SU-DHL-6 (cell line): ENCODE measurements around the gene PTPRK.

ENCODE experiments used
- H2AFZ ChIP-seq: fragments of 200-600 bp; sonication (generic); 2 replicates; pipeline ENCODE4 v1.6.1; 2014; ENCODE audit warnings: low read depth, mild to moderate bottlenecking, moderate library complexity, mixed read lengths, antibody characterized with exemption, low read length; ENCODE audit not compliant: severe bottlenecking
- H3F3A ChIP-seq: fragments of 200-600 bp; shearing (Covaris generic); 2 replicates; pipeline ENCODE4 v1.6.0; 2016; ENCODE audit warnings: antibody characterized with exemption, mild to moderate bottlenecking; ENCODE audit not compliant: insufficient read depth
- H3K27ac ChIP-seq: fragments of 200-600 bp; sonication (generic); 2 replicates; pipeline ENCODE4 v1.5.1; 2016; ENCODE audit warnings: low read depth, mild to moderate bottlenecking, low read length, moderate library complexity, mixed read lengths
- H3K27me3 ChIP-seq: fragments of 200-600 bp; sonication (generic), shearing (Covaris generic); 2 replicates; pipeline ENCODE4 v1.6.0; 2014; ENCODE audit warnings: mild to moderate bottlenecking, low read length
- H3K36me3 ChIP-seq: fragments of 200-600 bp; sonication (generic); 2 replicates; pipeline ENCODE4 v1.6.1; 2014; ENCODE audit warnings: mild to moderate bottlenecking, low read length, mixed read lengths
- H3K4me2 ChIP-seq: fragments of 300-600, 200-600 bp; shearing (Covaris generic), sonication (generic); 2 replicates; pipeline ENCODE4 v1.6.0; 2014; ENCODE audit warnings: low read length, low read depth, mild to moderate bottlenecking; ENCODE audit not compliant: poor library complexity, severe bottlenecking
- H3K4me3 ChIP-seq: fragments of 200-600 bp; sonication (generic); 2 replicates; pipeline ENCODE4 v1.5.1; 2014; ENCODE audit warnings: antibody characterized with exemption, low read length, mild to moderate bottlenecking, mixed read lengths; ENCODE audit not compliant: insufficient read depth, poor library complexity, severe bottlenecking
- H3K79me2 ChIP-seq: fragments of 200-600 bp; sonication (generic); 2 replicates; pipeline ENCODE4 v1.6.1; 2014; ENCODE audit warnings: mild to moderate bottlenecking, low read length, moderate library complexity; ENCODE audit not compliant: insufficient read depth
- H3K9ac ChIP-seq: fragments of 200-600 bp; sonication (generic); 2 replicates; pipeline ENCODE4 v1.7.0; 2014; ENCODE audit warnings: mild to moderate bottlenecking, low read length
- H3K9me2 ChIP-seq: fragments of 200-600 bp; sonication (generic); replicated peaks from 2 replicates; pipeline ENCODE4 v1.6.1; 2014; ENCODE audit warnings: low read length; ENCODE audit not compliant: insufficient read depth
- H3K9me3 ChIP-seq: fragments of 200-600 bp; sonication (generic); 2 replicates; pipeline ENCODE4 v1.6.1; 2014; ENCODE audit warnings: low read length, mixed read lengths; ENCODE audit not compliant: insufficient read depth
- H4K20me1 ChIP-seq: fragments of 200-600 bp; sonication (generic); 2 replicates; pipeline ENCODE4 v1.6.1; 2014; ENCODE audit warnings: low read depth, mild to moderate bottlenecking, antibody characterized with exemption, low read length, moderate library complexity, mixed read lengths
- EZH2phosphoT487 ChIP-seq: fragments of 200-600 bp; sonication (generic), shearing (Covaris generic); conservative IDR thresholded peaks from 2 replicates; pipeline ENCODE4 v1.6.1; 2018; ENCODE audit warnings: mild to moderate bottlenecking, antibody characterized with exemption, low read length, moderate library complexity, mixed read lengths
- TF ChIP-seq, protein P1 (sequence below): fragments of 200-600 bp; sonication (generic); IDR thresholded peaks from one replicate; pipeline ENCODE4 v1.5.1; 2017; ENCODE audit warnings: antibody characterized with exemption, mild to moderate bottlenecking, low read length, moderate library complexity; ENCODE audit not compliant: insufficient read depth, poor library complexity, severe bottlenecking

PTPRK gene

GRCh38 chr6:128314190-128314589 lies 206.2 kb downstream of the PTPRK start:
- no peaks in the 10 kb centered on the region for H3K79me2 ChIP-seq
- TF ChIP-seq, protein P1, sequence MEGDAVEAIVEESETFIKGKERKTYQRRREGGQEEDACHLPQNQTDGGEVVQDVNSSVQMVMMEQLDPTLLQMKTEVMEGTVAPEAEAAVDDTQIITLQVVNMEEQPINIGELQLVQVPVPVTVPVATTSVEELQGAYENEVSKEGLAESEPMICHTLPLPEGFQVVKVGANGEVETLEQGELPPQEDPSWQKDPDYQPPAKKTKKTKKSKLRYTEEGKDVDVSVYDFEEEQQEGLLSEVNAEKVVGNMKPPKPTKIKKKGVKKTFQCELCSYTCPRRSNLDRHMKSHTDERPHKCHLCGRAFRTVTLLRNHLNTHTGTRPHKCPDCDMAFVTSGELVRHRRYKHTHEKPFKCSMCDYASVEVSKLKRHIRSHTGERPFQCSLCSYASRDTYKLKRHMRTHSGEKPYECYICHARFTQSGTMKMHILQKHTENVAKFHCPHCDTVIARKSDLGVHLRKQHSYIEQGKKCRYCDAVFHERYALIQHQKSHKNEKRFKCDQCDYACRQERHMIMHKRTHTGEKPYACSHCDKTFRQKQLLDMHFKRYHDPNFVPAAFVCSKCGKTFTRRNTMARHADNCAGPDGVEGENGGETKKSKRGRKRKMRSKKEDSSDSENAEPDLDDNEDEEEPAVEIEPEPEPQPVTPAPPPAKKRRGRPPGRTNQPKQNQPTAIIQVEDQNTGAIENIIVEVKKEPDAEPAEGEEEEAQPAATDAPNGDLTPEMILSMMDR: no peak
- TF ChIP-seq EZH2phosphoT487: no peak
- H3K4me2 ChIP-seq: no peak overlapping the region
- no peak overlapping the region for H3K9ac ChIP-seq
- H3K4me3 ChIP-seq: no peak overlapping the region
- no peaks in the 10 kb centered on the region for H3K36me3 ChIP-seq
- no peak overlapping the region for H2AFZ ChIP-seq
- H4K20me1 ChIP-seq: no peaks in the 10 kb centered on the region
- H3K27ac ChIP-seq: no peak overlapping the region
- H3K27me3 ChIP-seq: no peaks in the 10 kb centered on the region
- H3F3A ChIP-seq: no peaks in the 10 kb centered on the region
- H3K9me2 ChIP-seq: no peaks in the 10 kb centered on the region
- no peaks in the 10 kb centered on the region for H3K9me3 ChIP-seq

DNA sequence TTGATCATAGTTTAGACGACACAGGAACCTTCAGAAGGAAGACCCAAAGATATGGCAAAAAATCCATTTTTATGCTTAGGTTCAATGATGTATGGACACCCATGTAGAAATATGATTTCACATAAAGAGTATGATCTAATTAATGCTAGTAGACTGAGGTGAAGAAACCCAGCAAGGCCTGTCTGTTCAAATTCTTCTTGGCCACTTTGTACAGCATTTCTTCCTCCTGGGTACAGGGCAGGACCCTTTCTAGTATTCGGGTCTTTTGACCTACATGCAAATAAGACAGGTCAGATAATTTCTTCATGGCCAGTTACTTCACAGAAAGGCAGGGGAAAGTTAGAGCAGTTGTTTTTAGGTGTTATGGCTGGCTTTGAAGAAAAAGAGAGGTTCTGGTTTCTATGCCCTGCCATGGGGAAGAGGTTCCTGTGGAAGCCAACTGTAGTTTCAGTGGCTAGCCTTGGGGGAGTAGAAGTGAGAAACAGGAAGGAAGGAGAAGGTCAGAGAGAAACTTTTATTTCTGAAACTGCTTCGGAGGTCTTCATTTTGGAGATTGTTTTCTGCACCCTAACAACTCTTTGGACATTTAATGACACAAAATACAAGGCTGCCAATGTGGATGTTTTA lies 208.3 kb downstream of the PTPRK start:
- Histone ChIP-seq H3K9ac (no peak overlapping the region), H3K9me3 (no peaks in the 10 kb centered on the region), H3K79me2 (no peaks in the 10 kb centered on the region), H3K36me3 (no peaks in the 10 kb centered on the region), H3F3A (no peaks in the 10 kb centered on the region), H4K20me1 (no peaks in the 10 kb centered on the region), H3K27ac (no peak overlapping the region), H3K4me2 (no peak overlapping the region), H3K27me3 (no peaks in the 10 kb centered on the region), H2AFZ (no peak overlapping the region), H3K9me2 (no peaks in the 10 kb centered on the region), H3K4me3 (no peak overlapping the region)
- TF ChIP-seq, protein P1: no peak
- TF ChIP-seq EZH2phosphoT487: no peak

DNA sequence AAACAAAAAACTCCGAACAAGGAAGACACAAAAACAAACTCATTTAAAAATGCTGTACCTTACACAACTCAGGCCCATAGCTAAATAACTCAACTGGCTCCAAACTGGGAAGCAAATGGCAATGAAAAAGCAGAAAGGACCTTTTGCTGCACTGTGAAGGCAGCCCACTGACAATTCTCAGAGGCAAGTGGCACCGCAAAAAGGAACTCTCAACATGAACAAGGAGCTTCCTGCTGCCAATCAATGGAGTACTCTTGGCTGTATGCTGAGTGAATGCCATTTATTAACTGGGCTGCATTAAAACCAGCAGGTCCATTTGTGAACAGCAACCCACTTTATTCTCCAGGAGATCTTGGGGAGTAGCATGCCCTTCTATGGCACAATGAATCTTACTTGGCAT lies 209.9 kb downstream of the PTPRK start:
- H3K4me2 ChIP-seq: no peak overlapping the region
- H3K9ac ChIP-seq: no peak overlapping the region
- H4K20me1 ChIP-seq: no peaks in the 10 kb centered on the region
- no peak for TF ChIP-seq EZH2phosphoT487
- H3K9me3 ChIP-seq: no peaks in the 10 kb centered on the region
- no peaks in the 10 kb centered on the region for H3F3A ChIP-seq
- no peaks in the 10 kb centered on the region for H3K36me3 ChIP-seq
- H3K27me3 ChIP-seq: no peaks in the 10 kb centered on the region
- no peak overlapping the region for H3K27ac ChIP-seq
- H3K79me2 ChIP-seq: no peaks in the 10 kb centered on the region
- no peaks in the 10 kb centered on the region for H3K9me2 ChIP-seq
- no peak overlapping the region for H2AFZ ChIP-seq
- no peak overlapping the region for H3K4me3 ChIP-seq

DNA sequence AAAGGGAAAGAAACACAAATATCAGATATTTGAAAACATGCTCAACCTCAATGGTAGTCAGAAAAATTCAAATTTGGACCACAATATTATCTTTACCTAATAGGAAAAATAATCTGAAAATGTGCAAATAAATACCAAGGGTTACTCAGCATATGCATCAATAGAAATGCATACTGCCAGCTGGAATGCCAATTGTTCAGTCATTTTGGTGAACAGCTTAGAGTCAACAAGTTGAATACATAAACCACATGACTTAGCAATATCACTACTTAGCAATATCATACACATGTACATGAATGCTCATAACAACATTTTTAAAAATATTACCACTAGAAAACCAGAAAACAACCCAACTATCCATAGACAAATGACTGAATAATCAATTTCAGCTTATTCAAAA lies 212.7 kb downstream of the PTPRK start:
- Histone ChIP-seq H3K27me3 (no peaks in the 10 kb centered on the region), H2AFZ (no peak overlapping the region), H3K4me3 (no peak overlapping the region), H3K36me3 (no peaks in the 10 kb centered on the region), H3K9me2 (no peaks in the 10 kb centered on the region), H3F3A (no peaks in the 10 kb centered on the region), H3K9me3 (no peaks in the 10 kb centered on the region), H3K27ac (no peak overlapping the region), H3K79me2 (no peaks in the 10 kb centered on the region), H3K9ac (no peak overlapping the region), H3K4me2 (no peak overlapping the region), H4K20me1 (no peaks in the 10 kb centered on the region)
- TF ChIP-seq, protein P1: no peak
- no peak for TF ChIP-seq EZH2phosphoT487
